Loucy (cell line): ENCODE results near the gene TTLL5.

Experiments
- H2AFZ ChIP-seq: fragments of 200-600 bp; sonication (generic); 2 replicates; pipeline ENCODE4 v1.6.0; 2016; ENCODE audit warnings: antibody characterized with exemption, mild to moderate bottlenecking, low read length, moderate library complexity
- H3F3A ChIP-seq: fragments of 200-600 bp; 2 replicates; pipeline ENCODE4 v1.6.0; 2016; ENCODE audit warnings: antibody characterized with exemption, low read depth, mild to moderate bottlenecking
- H3K27me3 ChIP-seq: fragments of 200-600 bp; sonication (generic); 2 replicates; pipeline ENCODE4 v1.6.1; 2014; ENCODE audit warnings: low read length, mild to moderate bottlenecking; ENCODE audit not compliant: insufficient read depth, poor library complexity, severe bottlenecking
- H3K36me3 ChIP-seq: fragments of 200-600 bp; sonication (generic); 2 replicates; pipeline ENCODE4 v1.6.1; 2016; ENCODE audit warnings: low read length; ENCODE audit not compliant: insufficient read depth
- H3K4me1 ChIP-seq: fragments of 200-600 bp; sonication (generic); 2 replicates; pipeline ENCODE4 v1.5.1; 2014; ENCODE audit warnings: low read length, mild to moderate bottlenecking; ENCODE audit not compliant: insufficient read depth, poor library complexity, severe bottlenecking
- H3K4me2 ChIP-seq: fragments of 200-600 bp; sonication (generic); 2 replicates; pipeline ENCODE4 v1.6.0; 2014; ENCODE audit warnings: antibody characterized with exemption, low read length, low read depth, mild to moderate bottlenecking; ENCODE audit not compliant: poor library complexity, severe bottlenecking
- H3K4me3 ChIP-seq: fragments of 200-600 bp; sonication (generic); 2 replicates; pipeline ENCODE4 v1.5.1; 2014; ENCODE audit warnings: low read length, mild to moderate bottlenecking, mixed read lengths; ENCODE audit not compliant: poor library complexity, severe bottlenecking
- H3K79me2 ChIP-seq: fragments of 200-600 bp; sonication (generic); 2 replicates; pipeline ENCODE4 v1.6.1; 2014; ENCODE audit warnings: low read length; ENCODE audit not compliant: insufficient read depth
- H3K9ac ChIP-seq: fragments of 200-600 bp; sonication (generic); 2 replicates; pipeline ENCODE4 v1.6.0; 2014; ENCODE audit warnings: mild to moderate bottlenecking, low read depth, low read length, moderate library complexity; ENCODE audit not compliant: poor library complexity, severe bottlenecking
- H3K9me2 ChIP-seq: fragments of 200-600 bp; sonication (generic); replicated peaks from 2 replicates; pipeline ENCODE4 v1.6.1; 2016; ENCODE audit warnings: low read depth, low read length, mixed read lengths
- H3K9me3 ChIP-seq: fragments of 200-600 bp; sonication (generic); 2 replicates; pipeline ENCODE4 v1.6.1; 2014; ENCODE audit warnings: mild to moderate bottlenecking, antibody characterized with exemption, low read length, low read depth; ENCODE audit not compliant: insufficient read depth
- H4K20me1 ChIP-seq: fragments of 200-600 bp; sonication (generic); 2 replicates; pipeline ENCODE4 v1.6.0; 2014; ENCODE audit warnings: antibody characterized with exemption, low read length, mild to moderate bottlenecking; ENCODE audit not compliant: insufficient read depth, poor library complexity, severe bottlenecking
- CTCF ChIP-seq: fragments of 200-600 bp; sonication (generic); conservative IDR thresholded peaks from 2 replicates; pipeline ENCODE4 v1.5.1; 2014; ENCODE audit warnings: mild to moderate bottlenecking, antibody characterized with exemption, low read length
- EZH2phosphoT487 ChIP-seq: fragments of 200-600 bp; IDR thresholded peaks from 2 replicates; pipeline ENCODE4 v1.6.1; 2018; ENCODE audit warnings: antibody characterized with exemption, mild to moderate bottlenecking, moderate library complexity, borderline replicate concordance

TTLL5 gene

GRCh38 chr14:75877292-75877691 lies 216.2 kb downstream of the TTLL5 start:
- H3K4me3 ChIP-seq = no peak overlapping the region
- H3K9me3 ChIP-seq = no peaks in the 10 kb centered on the region
- H3K9me2 ChIP-seq = no peaks in the 10 kb centered on the region
- TF ChIP-seq EZH2phosphoT487 = no peak
- TF ChIP-seq CTCF = no peak
- H3K79me2 ChIP-seq = no peaks in the 10 kb centered on the region
- H3K4me2 ChIP-seq = no peak overlapping the region
- H3K27me3 ChIP-seq = no peaks in the 10 kb centered on the region
- no peaks in the 10 kb centered on the region for H3F3A ChIP-seq
- no peaks in the 10 kb centered on the region for H4K20me1 ChIP-seq
- H3K9ac ChIP-seq = no peak overlapping the region
- no peaks in the 10 kb centered on the region for H3K36me3 ChIP-seq
- H3K4me1 ChIP-seq = peaks cover 7% of the 10 kb centered on the region
- H2AFZ ChIP-seq = no peak overlapping the region

- Histone ChIP-seq H3K36me3 (peaks cover 3% of the 10 kb centered on the region; the same call in 1 of the 2 replicates), H3K9ac (no peak overlapping the region), H3K4me1 (peaks cover 7% of the 10 kb centered on the region), H3K4me2 (no peak overlapping the region), H3K27me3 (no peaks in the 10 kb centered on the region), H3K79me2 (no peaks in the 10 kb centered on the region), H3K9me3 (no peaks in the 10 kb centered on the region), H2AFZ (no peak overlapping the region), H3K4me3 (no peak overlapping the region), H4K20me1 (no peaks in the 10 kb centered on the region), H3F3A (no peaks in the 10 kb centered on the region), H3K9me2 (no peaks in the 10 kb centered on the region)
- TF ChIP-seq EZH2phosphoT487 (no peak), CTCF (no peak)
These were observed 216.8 kb downstream of the TTLL5 start for GRCh38 chr14:75877884-75878283.

GRCh38 chr14:75879031-75879430 lies 218.0 kb downstream of the TTLL5 start:
- Histone ChIP-seq H3K4me1 (peaks cover 7% of the 10 kb centered on the region), H3K27me3 (no peaks in the 10 kb centered on the region), H3K9me2 (no peaks in the 10 kb centered on the region), H3K9me3 (no peaks in the 10 kb centered on the region), H4K20me1 (no peaks in the 10 kb centered on the region), H3K9ac (no peak overlapping the region), H3K4me2 (no peak overlapping the region), H3F3A (no peaks in the 10 kb centered on the region), H2AFZ (no peak overlapping the region), H3K4me3 (no peak overlapping the region), H3K79me2 (no peaks in the 10 kb centered on the region), H3K36me3 (peaks cover 13% of the 10 kb centered on the region; the same call in 1 of the 2 replicates)
- TF ChIP-seq CTCF (no peak), EZH2phosphoT487 (no peak)
